DMS 273 treated with DMSO at 0.1 percent for 48 hours (cell line): ENCODE data around the gene PPA1.
"Not testable (repeated sequence)": the region's sequence is repeated elsewhere in the genome, so short reads cannot be mapped to it uniquely, and the experiment has no call there.

Source experiments
- DNase-seq: peaks from one replicate; lab custom pipeline; 2025; lab: John Stamatoyannopoulos, UW

The PPA1 gene

GRCh38 chr10:70254778-70255328 lies 21.6 kb upstream of the PPA1 start:
- DNase-seq, result no peak

GRCh38 chr10:70253878-70254765 lies 20.9 kb upstream of the PPA1 start:
- no peak for DNase-seq

DNA sequence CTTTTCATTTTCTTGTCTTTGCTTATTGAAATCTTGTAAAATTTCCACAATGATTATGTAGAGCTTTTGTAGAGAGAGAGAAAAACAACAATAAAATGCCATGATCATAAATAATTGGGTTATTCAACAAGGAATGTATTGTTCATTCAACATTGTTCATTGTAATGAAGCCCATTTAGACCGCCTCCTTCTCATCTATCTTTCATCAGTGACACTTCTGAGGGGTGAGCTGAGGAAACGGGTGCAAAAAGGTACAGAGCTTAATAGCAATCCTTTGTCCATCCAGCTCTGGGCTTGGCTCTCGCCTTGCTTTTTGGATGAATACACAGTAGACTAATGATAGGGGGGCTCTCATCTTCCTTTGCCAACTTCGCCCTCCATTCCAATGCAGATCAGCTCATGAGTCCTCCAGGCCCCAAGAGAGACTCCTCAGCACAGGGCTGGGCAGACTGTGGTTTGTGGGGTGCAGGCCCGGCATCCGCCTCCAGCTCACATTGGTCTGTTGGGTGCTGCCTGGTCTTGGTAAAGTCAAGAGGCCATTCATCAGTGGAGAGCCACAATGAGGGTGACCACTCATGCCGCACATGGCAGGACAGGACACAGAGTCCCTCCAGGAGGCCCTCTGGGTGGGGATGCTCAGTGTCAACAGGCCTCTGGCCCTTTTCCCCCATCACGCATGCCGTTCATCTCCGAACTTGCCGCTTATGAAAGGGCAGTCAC lies 17.9 kb upstream of the PPA1 start:
- DNase-seq, result no peak

GRCh38 chr10:70247360-70247759 lies 14.1 kb upstream of the PPA1 start:
- DNase-seq, result no peak

DNA sequence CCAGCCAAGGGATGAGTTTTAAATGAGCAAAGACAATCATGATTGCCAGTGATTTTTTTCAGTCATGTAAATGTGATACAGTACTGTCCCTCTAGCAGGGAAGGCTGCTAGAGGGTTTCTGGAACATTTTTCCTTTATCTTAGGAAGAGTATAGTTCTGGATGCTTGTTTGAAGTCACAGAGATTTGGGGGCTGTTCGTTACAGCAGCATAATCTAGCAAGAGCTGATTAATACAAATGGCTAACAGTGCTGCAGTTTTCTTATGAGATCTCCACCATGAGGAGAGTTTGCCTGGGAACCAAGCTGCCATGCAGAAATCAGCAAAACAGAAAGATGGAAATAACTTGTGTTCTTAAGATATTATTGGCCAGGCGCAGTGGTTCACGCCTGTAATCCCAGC lies 7.9 kb upstream of the PPA1 start:
- no peak for DNase-seq

GRCh38 chr10:70239986-70240385 lies 6.8 kb upstream of the PPA1 start:
- not testable (repeated sequence) for DNase-seq

DNA sequence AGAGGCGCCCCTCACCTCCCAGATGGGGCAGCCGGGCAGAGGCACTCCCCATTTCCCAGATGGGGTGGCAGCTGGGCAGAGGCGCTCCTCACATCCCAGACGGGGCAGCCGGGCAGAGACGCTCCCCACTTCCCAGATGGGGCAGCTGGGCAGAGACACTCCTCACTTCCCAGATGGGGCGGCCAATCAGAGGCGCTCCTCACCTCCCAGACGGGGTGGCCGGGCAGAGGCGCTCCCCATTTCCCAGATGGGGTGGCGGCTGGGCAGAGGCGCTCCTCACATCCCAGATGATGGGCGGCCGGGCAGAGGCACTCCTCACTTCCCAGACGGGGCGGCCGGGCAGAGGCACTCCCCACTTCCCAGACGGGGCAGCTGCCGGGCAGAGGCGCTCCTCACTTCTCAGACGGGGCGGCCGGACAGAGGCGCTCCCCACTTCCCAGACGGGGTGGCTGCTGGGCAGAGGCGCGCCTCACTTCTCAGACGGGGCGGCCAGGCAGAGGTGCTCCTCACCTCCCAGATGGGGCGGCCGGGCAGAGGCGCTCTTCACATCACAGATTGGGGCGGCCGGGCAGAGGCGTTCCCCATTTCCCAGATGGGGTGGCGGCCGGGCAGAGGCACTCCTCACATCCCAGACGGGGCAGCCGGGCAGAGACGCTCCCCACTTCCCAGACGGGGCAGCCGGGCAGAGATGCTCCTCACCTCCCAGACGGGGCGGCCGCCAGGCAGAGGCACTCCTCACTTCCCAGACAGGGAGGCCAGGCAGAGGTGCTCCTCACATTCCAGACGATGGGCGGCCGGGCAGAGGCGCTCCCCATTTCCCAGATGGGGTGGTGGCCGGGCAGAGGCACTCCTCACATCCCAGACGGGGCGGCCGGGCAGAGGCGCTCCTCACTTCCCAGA lies 6.1 kb upstream of the PPA1 start:
- DNase-seq, result not testable (repeated sequence)

- not testable (repeated sequence) for DNase-seq
Measured at GRCh38 chr10:70237958-70238536, 4.8 kb upstream of the PPA1 start.

GRCh38 chr10:70234668-70235447 lies 1.6 kb upstream of the PPA1 start:
- DNase-seq, result no peak

DNA sequence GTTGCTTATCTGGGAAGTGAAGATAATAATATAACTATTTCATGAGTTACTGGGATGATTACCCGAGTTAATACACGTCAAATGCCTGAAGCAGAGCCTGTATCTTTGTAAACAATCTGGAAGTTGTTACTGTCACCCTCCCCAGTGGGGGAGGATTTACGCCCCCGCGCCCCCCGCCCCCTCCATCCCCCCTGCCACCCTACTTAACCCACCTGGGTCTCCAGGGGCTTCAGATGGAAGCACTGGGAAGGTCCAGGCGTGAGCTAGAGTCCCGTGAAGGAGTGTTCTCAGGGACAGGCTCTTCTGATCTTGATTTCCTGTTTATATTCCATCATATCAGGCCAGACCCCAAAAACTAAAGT lies 691 bp upstream of the PPA1 start:
- no peak for DNase-seq

DNA sequence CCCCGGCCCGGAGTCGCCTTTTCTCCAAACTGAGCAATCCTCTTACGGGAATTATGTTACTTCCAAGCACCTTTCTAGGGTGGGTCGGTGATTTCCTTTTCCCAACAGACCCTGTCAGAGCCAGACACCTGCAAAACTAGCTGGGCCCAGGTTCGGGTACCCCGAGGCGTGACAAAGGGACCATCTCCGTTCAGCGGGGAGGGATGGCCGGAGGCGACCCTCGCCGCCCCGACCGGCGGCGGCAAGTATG lies 445 bp downstream of the PPA1 start:
- DNase-seq, result no peak

GRCh38 chr10:70232155-70232858 lies 922 bp downstream of the PPA1 start:
- DNase-seq, result no peak

GRCh38 chr10:70228491-70228890 lies 4.7 kb downstream of the PPA1 start:
- no peak for DNase-seq

- no peak for DNase-seq
Measured at GRCh38 chr10:70227548-70228320, 5.5 kb downstream of the PPA1 start.

DNA sequence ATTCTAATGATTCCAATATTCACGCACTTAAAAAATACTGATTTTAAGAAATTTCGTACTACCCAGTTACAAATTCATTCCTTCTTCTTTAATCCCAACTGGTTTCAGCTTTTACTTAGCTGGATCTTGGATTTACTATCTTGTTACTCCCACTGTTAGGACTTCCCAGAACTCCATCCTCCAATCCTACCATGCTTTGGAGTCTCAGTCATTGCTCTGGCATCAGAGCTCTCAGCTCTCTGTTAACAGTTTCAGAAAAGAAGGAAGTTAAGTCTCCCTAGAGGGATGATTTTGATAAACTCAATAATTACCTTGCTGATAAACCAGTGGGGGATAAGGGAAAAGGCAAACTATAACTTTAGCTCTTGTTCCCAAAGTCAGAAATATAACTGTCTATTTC lies 9.5 kb downstream of the PPA1 start:
- no peak for DNase-seq

DNA sequence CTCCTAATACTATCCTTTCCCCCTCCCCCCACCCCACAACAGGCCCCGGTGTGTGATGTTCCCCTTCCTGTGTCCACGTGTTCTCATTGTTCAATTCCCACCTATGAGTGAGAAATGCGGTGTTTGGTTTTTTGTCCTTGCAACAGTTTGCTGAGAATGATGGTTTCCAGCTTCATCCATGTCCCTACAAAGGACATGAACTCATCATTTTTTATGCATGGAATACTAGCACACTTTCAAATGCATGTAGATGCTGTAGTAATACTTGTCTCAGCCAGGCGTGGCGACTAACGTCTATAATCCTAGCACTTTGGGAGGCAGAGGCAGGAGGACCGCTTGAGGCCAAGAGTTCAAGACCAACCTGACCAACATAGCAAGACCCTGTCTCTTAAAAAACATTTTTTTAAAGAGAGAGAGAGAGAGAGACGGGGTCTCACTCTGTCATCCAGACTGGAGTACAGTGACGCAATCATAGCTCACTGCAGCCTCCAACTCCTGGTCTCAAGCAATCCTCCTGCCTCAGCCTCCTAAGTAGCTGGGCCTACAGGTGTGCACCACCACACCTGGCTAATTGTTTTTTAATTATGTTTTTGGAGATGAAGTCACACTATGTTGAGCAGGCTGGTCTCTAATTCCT lies 10.3 kb downstream of the PPA1 start:
- DNase-seq, result not testable (repeated sequence)

DNA sequence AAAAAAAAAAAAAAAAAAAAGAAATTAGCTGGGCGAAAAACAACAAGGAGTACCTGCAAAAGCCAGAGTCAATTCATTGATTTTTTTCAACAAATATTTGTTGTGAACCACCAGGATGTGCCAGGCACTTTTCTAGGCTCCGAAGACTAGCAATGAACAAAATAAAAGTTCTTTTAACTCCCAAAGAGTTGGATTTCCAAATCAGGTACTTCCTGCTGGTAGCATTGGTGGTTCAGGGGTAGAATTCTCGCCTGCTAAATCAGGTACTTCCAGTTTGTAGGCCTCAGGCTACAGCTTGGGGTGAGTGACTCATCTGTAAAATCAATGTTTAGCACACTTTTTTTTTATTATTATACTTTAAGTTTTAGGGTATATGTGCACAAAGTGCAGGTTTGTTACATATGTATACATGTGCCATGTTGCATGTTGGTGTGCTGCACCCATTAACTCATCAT lies 10.9 kb downstream of the PPA1 start:
- DNase-seq, result no peak

- no peak for DNase-seq
Measured at GRCh38 chr10:70221030-70221429, 12.2 kb downstream of the PPA1 start.

DNA sequence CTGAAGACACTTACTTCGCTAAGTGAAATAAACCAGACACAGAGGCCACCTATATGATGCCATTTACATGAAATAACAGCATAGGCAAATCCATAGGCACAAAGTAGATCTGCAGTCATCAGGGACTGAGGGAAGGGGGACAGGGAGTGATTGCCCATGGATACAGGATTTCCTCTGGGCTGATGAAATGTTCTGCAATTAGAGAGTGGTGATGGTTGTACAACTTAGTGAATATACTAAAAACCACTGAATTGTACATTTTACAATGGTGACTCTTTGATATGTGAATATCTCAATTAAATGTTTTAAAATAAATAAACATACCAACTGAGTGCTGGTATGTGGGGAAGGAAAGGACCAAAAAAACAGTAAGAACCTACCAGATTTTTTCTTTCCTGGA lies 20.4 kb downstream of the PPA1 start:
- DNase-seq, result no peak
